Measurements from ENCODE around the gene TMEM25. TPM values are rescaled to one million over a fixed set of nuclear protein-coding genes. Genes with fewer than 3 reads are reported as not detected.

The TMEM25 gene
- total and polyA plus RNA-seq, 12 donors = 3.9 to 16.2 (median 11.4) TPM

DNA sequence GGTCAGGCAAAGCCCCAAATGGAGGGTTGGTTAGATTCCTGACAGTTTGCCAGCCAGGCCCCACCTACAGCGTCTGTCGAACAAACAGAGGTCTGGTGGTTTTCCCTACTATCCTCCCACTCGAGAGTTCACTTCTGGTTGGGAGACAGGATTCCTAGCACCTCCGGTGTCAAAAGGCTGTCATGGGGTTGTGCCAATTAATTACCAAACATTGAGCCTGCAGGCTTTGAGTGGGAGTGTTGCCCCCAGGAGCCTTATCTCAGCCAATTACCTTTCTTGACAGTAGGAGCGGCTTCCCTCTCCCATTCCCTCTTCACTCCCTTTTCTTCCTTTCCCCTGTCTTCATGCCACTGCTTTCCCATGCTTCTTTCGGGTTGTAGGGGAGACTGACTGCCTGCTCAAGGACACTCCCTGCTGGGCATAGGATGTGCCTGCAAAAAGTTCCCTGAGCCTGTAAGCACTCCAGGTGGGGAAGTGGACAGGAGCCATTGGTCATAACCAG is 8.4 kb upstream of the TMEM25 start:
- H3K9me3 ChIP-seq = no peaks in the 10 kb centered on the region
- H3K27ac ChIP-seq = no peak overlapping the region
- intact Hi-C loops (cut with DNase I) = no loop called here

DNA sequence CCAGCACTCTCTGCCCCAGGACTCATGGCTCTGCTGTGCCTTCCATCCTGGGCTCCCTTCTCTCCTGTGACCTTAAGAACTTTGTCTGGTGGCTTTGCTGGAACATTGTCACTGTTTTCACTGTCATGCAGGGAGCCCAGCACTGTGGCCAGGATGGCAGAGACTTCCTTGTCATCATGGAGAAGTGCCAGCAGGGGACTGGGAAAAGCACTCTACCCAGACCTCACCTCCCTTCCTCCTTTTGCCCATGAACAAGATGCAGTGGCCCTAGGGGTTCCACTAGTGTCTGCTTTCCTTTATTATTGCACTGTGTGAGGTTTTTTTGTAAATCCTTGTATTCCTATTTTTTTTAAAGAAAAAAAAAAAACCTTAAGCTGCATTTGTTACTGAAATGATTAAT is 6.6 kb upstream of the TMEM25 start:
- H3K27ac ChIP-seq = no peak overlapping the region
- H3K27me3 ChIP-seq = no peaks in the 10 kb centered on the region
- no peak overlapping the region for H3K4me3 ChIP-seq
- H3K4me1 ChIP-seq = peaks cover 0 to 11% (median under 1%) of the 10 kb centered on the region in 9 donors
- no peak for TF ChIP-seq CTCF (IDR thresholded peaks at IDR 0.05)
- no peaks in the 10 kb centered on the region for H3K9me3 ChIP-seq
- DNase-seq (no peak), ATAC-seq (peak in 3 of 8 donors; percentile 10 to 35 (median 30))
- H3K36me3 ChIP-seq = peaks cover 0 to 64% (median 44%) of the 10 kb centered on the region in 9 donors
- intact Hi-C loops (cut with DNase I) = no loop called here

More for the DNA sequence above, 8.4 kb upstream of the TMEM25 start:
- peaks cover 0 to 81% (median 50%) of the 10 kb centered on the region in 9 donors for H3K36me3 ChIP-seq
- TF ChIP-seq CTCF (IDR thresholded peaks at IDR 0.05) = peak in 6 of 9 donors; percentile 30 to 49 (median 32)
- 36 to 41% methylated on average over 6 of the region's 6 CpGs for WGBS, 2 donors
- DNase-seq (no peak), ATAC-seq (peak in 6 of 8 donors; percentile 34 to 59 (median 52))
- no peak overlapping the region for H3K4me3 ChIP-seq
- H3K27me3 ChIP-seq = no peaks in the 10 kb centered on the region
- H3K4me1 ChIP-seq = peaks cover 0 to 11% (median 0%) of the 10 kb centered on the region in 9 donors

- Histone ChIP-seq H3K36me3 (peaks cover 0 to 58% (median 38%) of the 10 kb centered on the region in 9 donors), H3K9me3 (no peaks in the 10 kb centered on the region), H3K27ac (no peak overlapping the region), H3K4me1 (peaks cover 0 to 17% (median 6%) of the 10 kb centered on the region in 9 donors), H3K27me3 (no peaks in the 10 kb centered on the region), H3K4me3 (no peak overlapping the region)
- no peak for TF ChIP-seq CTCF (IDR thresholded peaks at IDR 0.05)
- intact Hi-C loops (cut with DNase I) = no loop called here
- DNase-seq = no peak
- WGBS, 2 donors = 88 to 91% methylated on average over 6 of the region's 6 CpGs
- ATAC-seq = peak in 2 of 8 donors; percentile 13 to 30
Measured at GRCh38 chr11:118524757-118525470, 6.1 kb upstream of the TMEM25 start.

- 89 to 93% methylated on average over 2 of the region's 2 CpGs for WGBS, 2 donors
- Histone ChIP-seq H3K36me3 (peaks cover 0 to 40% (median 20%) of the 10 kb centered on the region in 9 donors), H3K4me3 (no peak overlapping the region), H3K27me3 (peaks cover 0 to 14% (median 0%) of the 10 kb centered on the region in 7 donors), H3K9me3 (no peaks in the 10 kb centered on the region), H3K4me1 (peaks cover 4 to 28% (median 17%) of the 10 kb centered on the region in 9 donors), H3K27ac (no peak overlapping the region)
- DNase-seq = no peak
- no peak for TF ChIP-seq CTCF (IDR thresholded peaks at IDR 0.05)
- intact Hi-C loops (cut with DNase I) = no loop called here
- ATAC-seq = no peak
Measured at GRCh38 chr11:118526688-118527087, 4.3 kb upstream of the TMEM25 start.

Measured in heart right ventricle (tissue), 16 donors.